ENCODE data around the gene XRRA1. TPM values are rescaled to one million over a fixed set of nuclear protein-coding genes. Genes with fewer than 3 reads are reported as not detected.

Gene XRRA1
- total RNA-seq, 1 donor from 2014 or later, result 8.9 TPM

GRCh38 chr11:74902342-74902741, 46.5 kb downstream of the XRRA1 start:
- TF ChIP-seq CTCF (IDR thresholded peaks at IDR 0.05; ENCODE audit: insufficient read depth, low read depth, low read length), result no peak
- TF ChIP-seq EZH2 (IDR thresholded peaks at IDR 0.05; ENCODE audit: insufficient read depth, low read length), result no peak
- Histone ChIP-seq H4K20me1 (ENCODE audit: insufficient read depth, low read length) (no peaks in the 10 kb centered on the region), H3K4me1 (ENCODE audit: insufficient read depth, low read length) (no peaks in the 10 kb centered on the region), H3K36me3 (ENCODE audit: insufficient read depth, low read length) (peaks cover 3% of the 10 kb centered on the region), H3K4me2 (ENCODE audit: low read length) (no peak overlapping the region), H3K9me3 (ENCODE audit: insufficient read depth, low read depth, low read length) (peaks cover 2% of the 10 kb centered on the region), H3K4me3 (ENCODE audit: insufficient read depth, low read depth, low read length) (no peak overlapping the region), H3K27ac (ENCODE audit: low read depth, low read length) (no peak overlapping the region), H3K79me2 (ENCODE audit: insufficient read depth, low read length) (no peaks in the 10 kb centered on the region), H3K9ac (ENCODE audit: low read length) (no peak overlapping the region), H3K27me3 (ENCODE audit: insufficient read depth, low read length) (no peaks in the 10 kb centered on the region), H2AFZ (ENCODE audit: low read depth, low read length) (no peak overlapping the region)
- H3K9me3 Mint-ChIP-seq (ENCODE audit: unreplicated experiment), result peaks cover 18% of the 10 kb centered on the region
- no peak for DNase-seq (ENCODE audit: low read depth)
- no peak overlapping the region for H3K4me3 Mint-ChIP-seq (ENCODE audit: unreplicated experiment)
- peaks cover 19% of the 10 kb centered on the region for H3K36me3 Mint-ChIP-seq (ENCODE audit: low read depth, unreplicated experiment)
- H3K27ac Mint-ChIP-seq (ENCODE audit: unreplicated experiment), result no peak overlapping the region
- H3K4me1 Mint-ChIP-seq (ENCODE audit: low read depth, unreplicated experiment), result no peaks in the 10 kb centered on the region
- no peak for FAIRE-seq
- H3K27me3 Mint-ChIP-seq (ENCODE audit: low read depth, unreplicated experiment), result no peaks in the 10 kb centered on the region

GRCh38 chr11:74896311-74896710, 52.6 kb downstream of the XRRA1 start:
- Histone ChIP-seq H2AFZ (ENCODE audit: low read depth, low read length) (no peak overlapping the region), H3K27ac (ENCODE audit: low read depth, low read length) (no peak overlapping the region), H3K9me3 (ENCODE audit: insufficient read depth, low read depth, low read length) (no peaks in the 10 kb centered on the region), H3K36me3 (ENCODE audit: insufficient read depth, low read length) (no peaks in the 10 kb centered on the region), H3K4me1 (ENCODE audit: insufficient read depth, low read length) (no peaks in the 10 kb centered on the region), H3K27me3 (ENCODE audit: insufficient read depth, low read length) (no peaks in the 10 kb centered on the region), H3K79me2 (ENCODE audit: insufficient read depth, low read length) (no peaks in the 10 kb centered on the region), H3K9ac (ENCODE audit: low read length) (no peak overlapping the region), H4K20me1 (ENCODE audit: insufficient read depth, low read length) (no peaks in the 10 kb centered on the region), H3K4me2 (ENCODE audit: low read length) (no peak overlapping the region), H3K4me3 (ENCODE audit: insufficient read depth, low read depth, low read length) (no peak overlapping the region)
- DNase-seq (ENCODE audit: low read depth), result no peak
- H3K27me3 Mint-ChIP-seq (ENCODE audit: low read depth, unreplicated experiment), result no peaks in the 10 kb centered on the region
- peaks cover 15% of the 10 kb centered on the region for H3K9me3 Mint-ChIP-seq (ENCODE audit: unreplicated experiment)
- no peak for FAIRE-seq
- H3K4me3 Mint-ChIP-seq (ENCODE audit: unreplicated experiment), result no peak overlapping the region
- no peak for TF ChIP-seq CTCF (IDR thresholded peaks at IDR 0.05; ENCODE audit: insufficient read depth, low read depth, low read length)
- no peak for TF ChIP-seq EZH2 (IDR thresholded peaks at IDR 0.05; ENCODE audit: insufficient read depth, low read length)
- H3K4me1 Mint-ChIP-seq (ENCODE audit: low read depth, unreplicated experiment), result no peaks in the 10 kb centered on the region
- peaks cover 22% of the 10 kb centered on the region for H3K36me3 Mint-ChIP-seq (ENCODE audit: low read depth, unreplicated experiment)
- no peak overlapping the region for H3K27ac Mint-ChIP-seq (ENCODE audit: unreplicated experiment)

- H3K27ac Mint-ChIP-seq (ENCODE audit: unreplicated experiment), result no peak overlapping the region
Measured at GRCh38 chr11:74895340-74896116, 53.4 kb downstream of the XRRA1 start.

More at GRCh38 chr11:74895340-74896116, 53.4 kb downstream of the XRRA1 start:
- H3K27me3 ChIP-seq (ENCODE audit: insufficient read depth, low read length), result no peaks in the 10 kb centered on the region
- H3K4me1 Mint-ChIP-seq (ENCODE audit: low read depth, unreplicated experiment), result no peaks in the 10 kb centered on the region
- no peaks in the 10 kb centered on the region for H3K79me2 ChIP-seq (ENCODE audit: insufficient read depth, low read length)
- H2AFZ ChIP-seq (ENCODE audit: low read depth, low read length), result no peak overlapping the region
- no peak overlapping the region for H3K9ac ChIP-seq (ENCODE audit: low read length)
- peaks cover 17% of the 10 kb centered on the region for H3K36me3 Mint-ChIP-seq (ENCODE audit: low read depth, unreplicated experiment)
- H3K36me3 ChIP-seq (ENCODE audit: insufficient read depth, low read length), result no peaks in the 10 kb centered on the region
- FAIRE-seq (no peak), DNase-seq (ENCODE audit: low read depth) (no peak)
- no peak overlapping the region for H3K4me3 Mint-ChIP-seq (ENCODE audit: unreplicated experiment)
- TF ChIP-seq CTCF (IDR thresholded peaks at IDR 0.05; ENCODE audit: insufficient read depth, low read depth, low read length) (no peak), EZH2 (IDR thresholded peaks at IDR 0.05; ENCODE audit: insufficient read depth, low read length) (no peak)
- no peaks in the 10 kb centered on the region for H3K27me3 Mint-ChIP-seq (ENCODE audit: low read depth, unreplicated experiment)
- no peak overlapping the region for H3K4me3 ChIP-seq (ENCODE audit: insufficient read depth, low read depth, low read length)
- no peaks in the 10 kb centered on the region for H3K9me3 ChIP-seq (ENCODE audit: insufficient read depth, low read depth, low read length)
- no peak overlapping the region for H3K4me2 ChIP-seq (ENCODE audit: low read length)
- H3K9me3 Mint-ChIP-seq (ENCODE audit: unreplicated experiment), result peaks cover 11% of the 10 kb centered on the region
- no peaks in the 10 kb centered on the region for H4K20me1 ChIP-seq (ENCODE audit: insufficient read depth, low read length)
- no peak overlapping the region for H3K27ac ChIP-seq (ENCODE audit: low read depth, low read length)
- no peaks in the 10 kb centered on the region for H3K4me1 ChIP-seq (ENCODE audit: insufficient read depth, low read length)

All from astrocyte (in vitro differentiated cells and primary cell).